GM18526 (cell line): ENCODE results near the gene ZFYVE9.

Experiments
- POLR2A ChIP-seq: IDR thresholded peaks from 3 replicates; pipeline ENCODE4 v1.6.1; 2011; ENCODE audit not compliant: insufficient read length; ENCODE audit errors: extremely low read depth

The ZFYVE9 gene

GRCh38 chr1:52140633-52141512 lies 1.0 kb upstream of the ZFYVE9 start:
- TF ChIP-seq POLR2A: no peak

- no peak for TF ChIP-seq POLR2A
Measured at GRCh38 chr1:52142220-52143183, 613 bp downstream of the ZFYVE9 start.

- no peak for TF ChIP-seq POLR2A
Measured at GRCh38 chr1:52145137-52145536, 3.2 kb downstream of the ZFYVE9 start.

GRCh38 chr1:52150946-52151345 lies 9.1 kb downstream of the ZFYVE9 start:
- no peak for TF ChIP-seq POLR2A

GRCh38 chr1:52152572-52152971 lies 10.7 kb downstream of the ZFYVE9 start:
- no peak for TF ChIP-seq POLR2A

- no peak for TF ChIP-seq POLR2A
Measured at GRCh38 chr1:52153010-52153409, 11.1 kb downstream of the ZFYVE9 start.

- TF ChIP-seq POLR2A: no peak
Measured at GRCh38 chr1:52153898-52154297, 12.0 kb downstream of the ZFYVE9 start.

- TF ChIP-seq POLR2A: no peak
Measured at GRCh38 chr1:52156460-52156859, 14.6 kb downstream of the ZFYVE9 start.

GRCh38 chr1:52157582-52157981 lies 15.7 kb downstream of the ZFYVE9 start:
- no peak for TF ChIP-seq POLR2A

GRCh38 chr1:52158218-52158617 lies 16.3 kb downstream of the ZFYVE9 start:
- TF ChIP-seq POLR2A: no peak

- no peak for TF ChIP-seq POLR2A
Measured at GRCh38 chr1:52159033-52159789, 17.3 kb downstream of the ZFYVE9 start.

- TF ChIP-seq POLR2A: no peak
Measured at GRCh38 chr1:52162947-52163346, 21.1 kb downstream of the ZFYVE9 start.

GRCh38 chr1:52164604-52165003 lies 22.7 kb downstream of the ZFYVE9 start:
- no peak for TF ChIP-seq POLR2A

GRCh38 chr1:52166996-52167753 lies 25.3 kb downstream of the ZFYVE9 start:
- TF ChIP-seq POLR2A: no peak
